GM19193 (cell line): Measurements from ENCODE around the gene KIF13A.

Source experiments
- POLR2A ChIP-seq: IDR thresholded peaks from 4 replicates; pipeline ENCODE4 v1.6.1; 2011; ENCODE audit not compliant: insufficient read depth, insufficient read length; ENCODE audit errors: extremely low read depth

Gene KIF13A

GRCh38 chr6:17927705-17928104, 59.7 kb downstream of the KIF13A start:
- no peak for TF ChIP-seq POLR2A

DNA sequence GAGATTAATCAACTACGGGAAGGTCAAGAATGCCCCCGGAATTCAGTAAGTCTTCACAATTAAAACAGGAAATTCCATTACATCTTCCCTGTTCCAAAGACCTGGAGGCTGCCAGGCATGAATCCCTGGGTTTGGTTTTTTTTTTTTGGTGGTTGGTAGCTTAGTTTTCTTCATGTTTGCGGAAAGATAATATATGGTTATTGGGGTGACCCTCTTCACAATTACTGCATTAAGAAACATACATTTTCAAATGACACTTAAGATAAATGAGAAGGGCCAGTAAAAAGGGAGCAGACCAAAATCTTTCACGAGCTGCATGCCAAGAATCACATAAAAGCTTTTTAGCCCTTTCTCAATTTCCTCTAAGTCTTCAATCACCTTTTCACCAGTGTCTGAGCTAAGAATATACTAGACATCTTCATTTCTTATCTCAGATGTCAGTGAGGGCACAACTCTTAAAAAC, 64.0 kb downstream of the KIF13A start:
- TF ChIP-seq POLR2A: no peak

GRCh38 chr6:17921454-17921853, 66.0 kb downstream of the KIF13A start:
- TF ChIP-seq POLR2A: no peak

- TF ChIP-seq POLR2A: no peak
These were observed 67.9 kb downstream of the KIF13A start for GRCh38 chr6:17919496-17919895.

DNA sequence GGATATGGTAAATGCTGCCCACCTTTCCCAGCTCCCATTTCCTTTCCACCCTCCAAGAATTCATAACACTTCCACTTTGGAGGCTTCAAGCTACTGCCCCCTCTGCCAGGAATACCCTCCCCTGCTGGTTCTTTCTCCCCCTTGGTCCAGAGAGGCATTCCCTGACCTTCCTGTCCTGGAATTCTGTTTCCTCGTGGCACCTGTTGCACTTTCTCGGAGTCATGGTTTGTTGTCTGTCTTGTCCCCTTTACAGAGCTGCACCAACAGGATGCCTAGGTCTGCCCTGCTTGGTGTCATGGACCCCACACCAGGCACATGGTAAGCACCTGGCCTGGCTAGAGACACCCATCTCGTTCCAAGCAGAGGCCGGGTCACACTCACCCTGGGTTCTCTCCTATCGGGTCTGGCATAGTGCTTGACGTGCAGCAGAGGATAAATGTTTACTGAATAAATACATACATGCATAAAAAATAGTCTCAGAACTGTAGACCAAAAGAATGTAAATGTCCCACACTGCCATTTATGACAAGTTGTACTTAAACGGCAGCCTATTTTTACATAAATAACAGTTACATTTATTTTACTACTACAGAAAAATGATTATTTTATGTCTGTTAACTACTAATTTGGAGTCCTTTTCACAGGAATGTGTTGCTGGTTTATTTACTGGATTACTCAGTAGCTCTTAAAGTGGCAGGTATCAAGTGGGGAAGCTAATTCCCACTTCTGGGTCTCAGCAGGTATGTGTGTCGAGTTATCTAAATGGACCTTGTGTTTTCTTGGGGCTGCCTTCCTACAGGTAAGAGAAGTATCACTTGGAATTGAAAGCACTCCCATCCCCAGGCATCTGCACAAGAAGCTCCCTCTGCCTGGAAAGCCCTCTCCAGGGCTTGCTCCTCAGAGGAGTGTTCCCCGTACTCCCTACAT, 69.3 kb downstream of the KIF13A start:
- no peak for TF ChIP-seq POLR2A

DNA sequence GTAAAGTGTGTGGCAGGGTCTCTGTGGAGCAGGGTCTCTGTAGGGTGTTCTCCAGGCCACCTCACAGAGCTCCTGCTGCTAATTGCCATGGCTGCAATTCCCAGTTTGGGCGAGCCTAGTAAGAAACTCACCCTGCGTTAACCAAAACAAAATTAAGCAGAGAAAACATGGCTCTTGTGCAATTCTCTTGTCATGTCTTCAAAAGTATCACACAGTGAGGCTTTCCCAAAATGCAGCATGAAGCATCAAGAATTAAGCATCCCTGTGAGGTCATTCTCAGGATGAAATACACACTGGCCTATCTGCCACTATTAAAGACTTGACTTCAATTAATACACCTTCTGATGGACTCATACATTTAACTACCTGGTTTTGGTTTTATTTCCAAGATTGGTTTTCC, 72.8 kb downstream of the KIF13A start:
- no peak for TF ChIP-seq POLR2A

DNA sequence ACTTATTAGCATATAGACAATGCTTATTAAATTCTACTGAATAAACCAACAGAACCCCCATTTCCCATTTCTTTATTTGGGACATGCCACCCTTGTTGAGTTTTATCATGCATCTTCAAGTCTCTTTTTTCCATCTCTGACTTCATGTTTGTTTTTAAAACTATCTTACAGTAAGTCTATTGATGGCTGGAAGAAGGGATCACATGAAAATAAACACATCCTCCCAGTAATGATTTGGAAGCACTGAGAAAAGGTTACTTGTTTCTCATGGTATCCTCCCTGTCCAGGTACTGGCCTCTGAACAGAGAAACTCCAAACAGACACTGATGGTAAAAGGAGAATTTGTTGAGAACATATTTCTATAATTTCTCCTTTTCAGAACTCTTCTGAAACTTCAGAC, 74.9 kb downstream of the KIF13A start:
- TF ChIP-seq POLR2A: no peak

DNA sequence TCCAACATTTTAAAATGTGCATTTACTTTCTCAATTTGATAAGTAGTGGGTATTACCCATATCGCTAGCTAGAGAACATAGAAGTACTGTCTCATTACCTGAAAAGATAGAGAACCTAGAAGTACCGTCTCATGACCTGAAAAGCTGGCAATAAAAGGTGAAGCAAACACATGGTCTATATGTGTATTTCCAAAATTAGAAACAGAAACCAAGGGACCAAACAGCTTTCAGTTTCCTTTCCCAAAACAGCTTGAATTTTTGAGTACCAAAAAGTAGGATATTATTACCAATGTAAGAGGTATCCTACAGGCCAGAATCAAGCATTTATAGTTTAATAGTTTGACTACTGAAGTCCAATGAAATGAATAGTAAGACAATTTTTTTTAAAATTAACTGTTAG, 77.2 kb downstream of the KIF13A start:
- no peak for TF ChIP-seq POLR2A

DNA sequence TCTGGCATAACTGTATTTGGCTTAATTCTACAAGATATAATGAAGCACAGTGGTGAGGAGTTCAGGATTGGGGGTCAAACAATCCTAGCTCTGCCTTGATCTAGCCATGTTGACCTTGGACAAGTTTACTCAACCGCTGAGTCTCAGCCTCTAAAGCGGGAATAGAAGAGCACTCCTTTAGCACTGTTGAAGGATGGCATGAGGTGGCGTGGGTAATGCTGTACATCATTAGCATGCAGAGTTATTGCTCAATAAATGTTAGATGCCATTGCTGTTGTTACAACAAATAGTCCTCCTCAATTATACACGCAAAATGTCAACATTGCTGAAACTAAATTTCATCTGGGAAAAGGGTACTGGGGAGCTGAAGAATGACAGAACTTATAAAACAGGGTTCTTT, 78.6 kb downstream of the KIF13A start:
- TF ChIP-seq POLR2A: no peak

DNA sequence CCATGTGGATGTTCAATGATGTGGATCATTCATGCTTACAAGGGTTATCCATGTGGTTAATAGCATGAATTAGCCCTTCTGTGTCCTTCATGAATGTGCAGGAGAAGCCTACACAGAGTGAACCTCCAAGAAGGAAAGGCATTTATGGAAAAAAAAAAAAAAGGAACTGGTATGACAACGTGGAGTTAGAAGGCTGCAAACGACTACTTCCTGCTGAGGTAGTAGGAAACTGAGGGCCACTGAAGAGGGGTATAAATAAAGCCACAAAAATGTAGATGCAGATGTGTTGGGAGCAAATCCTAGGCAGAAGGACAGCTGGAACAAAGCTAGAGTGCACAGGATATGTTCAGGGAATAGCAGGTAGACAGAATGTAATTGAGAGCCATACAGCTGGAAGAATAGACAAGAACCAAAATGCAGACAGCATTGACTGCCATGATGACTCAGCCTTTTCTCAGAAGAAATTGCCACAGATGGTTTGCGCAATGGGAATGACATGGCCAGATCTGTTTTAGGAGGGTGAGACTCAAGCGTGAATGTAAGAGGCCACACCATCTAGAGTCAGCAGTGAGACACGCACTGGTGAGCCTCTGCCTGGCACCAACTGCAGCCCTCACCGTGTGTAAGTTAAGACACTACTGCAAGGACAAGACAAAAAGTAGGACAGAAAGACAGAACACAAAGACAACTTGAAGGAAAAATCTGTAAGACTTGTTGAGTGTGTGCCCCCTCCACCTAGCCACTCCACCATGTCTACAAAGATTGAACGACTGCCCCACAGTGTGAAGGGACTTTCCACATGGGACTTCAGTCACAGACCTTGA, 79.8 kb downstream of the KIF13A start:
- no peak for TF ChIP-seq POLR2A

DNA sequence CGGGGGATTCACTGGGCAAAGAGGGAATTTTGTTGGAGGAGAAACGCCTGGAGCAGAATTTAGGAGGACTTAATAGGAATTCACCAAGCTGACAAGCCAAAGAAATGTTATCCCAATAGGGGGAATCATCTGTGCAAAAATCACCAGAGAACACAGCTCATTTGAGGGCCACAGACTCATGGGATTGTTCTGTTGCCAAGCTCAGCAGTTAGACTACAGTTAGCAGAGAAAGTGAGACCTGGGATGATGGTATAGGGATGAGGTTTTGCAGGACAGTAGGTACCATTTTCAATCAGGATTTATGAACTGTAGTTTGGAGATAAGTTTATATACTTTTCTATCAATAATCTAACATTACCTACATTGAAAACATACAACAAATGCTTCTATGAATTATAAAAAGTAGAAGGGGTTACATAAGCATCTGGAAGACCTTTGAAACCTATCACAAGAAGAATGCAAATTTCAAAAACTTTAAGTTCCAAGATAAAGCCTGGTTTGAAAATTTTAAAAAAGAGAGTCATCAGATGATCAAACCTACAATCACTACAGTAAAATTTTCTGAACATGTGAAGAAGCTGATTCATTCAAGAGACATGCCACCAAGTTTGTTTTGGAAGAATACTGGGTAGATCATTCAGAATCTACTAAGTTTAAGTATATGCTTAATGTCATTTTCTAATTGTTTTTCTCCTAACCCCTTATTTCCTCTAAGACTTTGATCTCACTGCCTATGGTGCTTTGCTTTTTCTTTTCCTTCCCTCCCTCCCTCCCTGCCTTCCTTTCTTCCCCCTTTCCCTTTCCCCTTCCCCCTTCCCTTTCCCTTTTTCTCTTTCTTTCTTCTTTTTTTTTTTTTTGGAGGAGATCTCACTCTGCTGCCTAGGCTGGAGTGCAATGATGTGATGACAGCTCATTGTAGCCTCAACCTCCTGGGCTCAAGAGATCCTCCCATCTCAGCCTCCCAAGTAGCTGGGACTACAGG, 81.5 kb downstream of the KIF13A start:
- no peak for TF ChIP-seq POLR2A

DNA sequence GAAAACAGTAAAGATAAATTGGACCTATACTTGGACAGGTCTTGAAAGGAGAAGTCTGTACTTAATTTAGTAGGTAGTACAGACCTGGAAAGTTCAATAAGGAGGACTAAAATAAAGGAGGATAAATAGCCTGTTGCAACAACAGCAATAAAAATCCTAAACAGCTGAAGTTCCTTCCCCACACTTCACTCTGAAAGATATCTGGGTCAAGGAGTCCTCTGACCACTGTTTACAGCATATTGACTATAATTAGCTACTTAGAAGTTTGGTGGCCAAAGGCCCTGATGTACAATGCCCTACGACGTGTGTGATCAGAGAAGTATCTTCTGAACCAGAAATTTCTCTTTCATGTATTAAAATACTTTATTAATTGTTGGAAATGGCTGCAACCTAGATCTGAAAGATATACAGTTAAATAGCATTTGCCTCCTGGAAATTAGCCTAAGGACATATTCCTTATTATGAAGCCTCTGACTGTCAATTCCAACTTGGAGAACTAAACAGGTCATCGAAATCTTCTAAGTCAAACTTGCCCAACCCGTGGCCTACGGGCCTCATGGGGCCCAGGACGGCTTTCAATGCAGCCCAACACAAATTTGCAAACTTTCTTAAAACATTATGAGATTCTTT, 82.8 kb downstream of the KIF13A start:
- TF ChIP-seq POLR2A: no peak

DNA sequence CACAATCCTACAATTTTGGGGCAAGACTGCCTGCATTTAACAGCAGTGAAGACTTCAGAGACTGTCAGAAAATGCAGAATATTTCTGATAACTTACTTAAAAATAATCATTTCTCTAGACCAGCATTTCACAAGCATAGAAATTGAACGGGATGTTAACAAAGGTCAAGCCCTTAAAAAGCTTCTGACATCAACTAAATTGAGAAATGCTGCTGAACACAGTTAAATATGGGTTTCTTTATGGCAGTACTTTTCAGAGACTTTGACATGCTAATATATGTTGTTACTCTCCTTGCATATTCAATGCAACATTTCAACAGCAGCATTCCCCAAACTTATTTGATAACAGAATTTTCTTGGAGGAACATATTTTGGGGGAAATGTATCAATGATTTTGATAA, 84.5 kb downstream of the KIF13A start:
- no peak for TF ChIP-seq POLR2A

DNA sequence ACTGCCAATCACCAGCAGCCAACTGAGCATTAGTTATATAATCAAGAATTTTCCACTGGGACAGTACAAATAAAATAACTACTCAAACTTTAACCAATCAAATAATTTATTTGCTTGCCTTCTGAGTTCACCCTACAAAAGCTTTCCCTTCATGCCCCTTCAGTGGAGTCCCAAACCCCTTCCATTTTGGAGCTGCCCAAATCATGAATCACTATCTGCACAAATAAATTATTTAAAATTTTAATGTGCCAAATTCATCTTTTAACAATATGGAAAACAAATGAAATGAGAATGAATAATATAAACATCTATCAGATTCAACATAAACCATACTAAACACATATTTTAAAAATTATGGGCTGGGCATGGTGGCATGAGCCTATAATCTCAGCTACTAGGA, 85.9 kb downstream of the KIF13A start:
- no peak for TF ChIP-seq POLR2A
